Heart right ventricle (tissue), 16 donors: ENCODE measurements around the gene DENND10. TPM values are rescaled to one million over a fixed set of nuclear protein-coding genes. Genes with fewer than 3 reads are reported as not detected.
A peak's percentile ranks its signal among the peaks of the same experiment; 100 is the strongest.

Experiments
- ATAC-seq, 8 donors: fragments of 200-7000 bp; cut with Tn5 transposase; one replicate each; pipeline ENCODE4 v1.9.1; 2020; ENCODE audit warnings: mild to moderate bottlenecking in 8 of 8, moderate library complexity in 8 of 8, moderate number of reproducible peaks in 1 of 8
- DNase-seq, 2 donors: peaks; one replicate each; pipeline ENCODE4 v3.0.0-alpha.2; 2020
- H3K27ac ChIP-seq, 10 donors: fragments of 200-600 bp; sonication (generic) in 2 of 10; one replicate each; pipeline versions ENCODE4 v1.5.0 to v1.8.0; 2020 to 2022; ENCODE audit warnings: mild to moderate bottlenecking in 3 of 10
- H3K27me3 ChIP-seq, 7 donors: fragments of 200-600 bp; one replicate each; pipeline ENCODE4 v1.8.0; 2021 to 2022; ENCODE audit warnings: mild to moderate bottlenecking in 2 of 7
- H3K36me3 ChIP-seq, 9 donors: fragments of 200-600 bp; sonication (generic) in 1 of 9; one replicate each; pipeline versions ENCODE4 v1.5.0 to v1.8.0; 2020 to 2022; ENCODE audit warnings: mild to moderate bottlenecking in 2 of 9
- H3K4me1 ChIP-seq, 9 donors: fragments of 200-600 bp; sonication (generic) in 1 of 9; one replicate each; pipeline versions ENCODE4 v1.5.0 to v1.8.0; 2020 to 2022; ENCODE audit warnings: mild to moderate bottlenecking in 4 of 9
- H3K4me3 ChIP-seq, 10 donors: fragments of 200-600 bp; sonication (generic) in 2 of 10; one replicate each; pipeline versions ENCODE4 v1.5.0 to v1.8.0; 2020 to 2022; ENCODE audit warnings: mild to moderate bottlenecking in 7 of 10, moderate library complexity in 2 of 10
- H3K9me3 ChIP-seq, 11 donors: fragments of 200-600 bp in 10 of 11; sonication (generic) in 2 of 11; one replicate each; pipeline versions ENCODE4 v1.5.0 to v1.8.0; 2013 to 2022; ENCODE audit warnings: mild to moderate bottlenecking in 2 of 11, control low read depth in 1 of 11, moderate library complexity in 1 of 11
- CTCF ChIP-seq, 9 donors: fragments of 200-600 bp; sonication (generic) in 2 of 9; IDR thresholded peaks; one replicate each; pipeline versions ENCODE4 v1.5.0 to v1.8.0; 2021 to 2022; ENCODE audit warnings: antibody characterized with exemption in 9 of 9, mild to moderate bottlenecking in 5 of 9, moderate library complexity in 1 of 9
- WGBS, 2 donors: extraction: QIAGEN DNeasy Blood & Tissue Kit; methylation state at CpG; one replicate each; pipeline ENCODE4 v1.1.7; 2013; ENCODE audit warnings: inconsistent platforms in 1 of 2; 5-methylcytosine and 5-hydroxymethylcytosine counted together
- intact Hi-C, 10 donors: fragments of 100-400 bp; cut with DNase I; formaldehyde crosslinking; loops; one replicate each; pipeline versions ENCODE4 v1.11.1 to v1.14.2; 2022
- polyA plus RNA-seq, 2 donors: library from polyadenylated mRNA; stranded (reverse); fragments of 200-250 nt; gene quantifications; one replicate each; pipeline ENCODE4 v1.2.3, GENCODE V29; 2013
- total RNA-seq, 10 donors: library from RNA; stranded (reverse); fragmentation: NEBNext Ultra II Directional in 3 of 10; extraction: Animal tissue kit (Norgen Biotek cat#: 25700) in 3 of 10; gene quantifications; one replicate each; pipeline versions ENCODE4 v1.2.1 to v1.2.4, GENCODE V29; 2021 to 2023
- donor health status: Arrhythmogenic right ventricular cardiomyopathy.
- donor health status: ischemic (EF 13 %, LVEDD 7.1; RV severe dilation, severe dysfunction).
- donor health status: healthy with polysubstance abuse.
- donor health status: DM: no; HTN: yes; CAD: no.
- donor health status: DM: no; HTN: no; CAD: no.
- donor health status: ischemic (EF 25% LVEDD 6.9; RV normal size, moderate dysfunction).
- donor health status: ischemic (EF 25% LVEDD 5.7; RV mildly dilated, moderate dysfunction).
- donor health status: healthy.
- donor health status: DM: yes; HTN: yes; CAD: no.
- donor health status: Ischemic cardiomyopathy.
- donor health status: ischemic (EF 35%, LVEDD 5.7; RV mildly dilated, moderate dysfunction).
- donor health status: nonischemic (EF 11% LVEDD 7.7; RV severe dilation, severe dysfunction).
- donor health status: DM: yes; HTN: yes; CAD: no.
- donor health status: PGD.
- donor health status: ischemic (EF 29% LVEDD 5.4; RV normal size, mild dysfunction).
- donor health status: nonischemic (EF 23%, LVEDD 6.1; RV moderate dilation, normal function).

DENND10 gene
- total and polyA plus RNA-seq, 12 donors: 10.7 to 28.4 (median 21.9) TPM

- Histone ChIP-seq H3K4me1 (peaks cover 0 to 29% (median 7%) of the 10 kb centered on the region in 9 donors), H3K4me3 (no peak overlapping the region), H3K9me3 (no peaks in the 10 kb centered on the region), H3K27ac (peak overlapping the region in 1 of 10 donors; percentile 63), H3K36me3 (peaks cover 0 to 98% (median 37%) of the 10 kb centered on the region in 9 donors), H3K27me3 (no peaks in the 10 kb centered on the region)
- TF ChIP-seq CTCF (IDR thresholded peaks at IDR 0.05): no peak
- intact Hi-C loops: no loop called here
- WGBS, 2 donors: 77 to 100% methylated on average over 1 of the region's 1 CpG
- ATAC-seq (peak in 1 of 8 donors; percentile 52), DNase-seq (no peak)
Observed at GRCh38 chr10:119119400-119119799, 15.5 kb downstream of the DENND10 start.

- H3K4me1 ChIP-seq: peaks cover 0 to 24% (median 7%) of the 10 kb centered on the region in 9 donors
- ATAC-seq: peak; percentile 34 to 93 (median 80)
- peaks cover 0 to 100% (median 39%) of the 10 kb centered on the region in 9 donors for H3K36me3 ChIP-seq
- no peak overlapping the region for H3K4me3 ChIP-seq
- peak overlapping the region in 9 of 10 donors; percentile 25 to 74 (median 63) for H3K27ac ChIP-seq
- no peaks in the 10 kb centered on the region for H3K27me3 ChIP-seq
- no peak for DNase-seq
- no peaks in the 10 kb centered on the region for H3K9me3 ChIP-seq
- intact Hi-C loops: no loop called here
- TF ChIP-seq CTCF (IDR thresholded peaks at IDR 0.05): no peak
- WGBS, 2 donors: 53 to 68% methylated on average over 4 of the region's 4 CpGs
Observed at GRCh38 chr10:119120413-119120867, 16.5 kb downstream of the DENND10 start.

GRCh38 chr10:119120875-119121274 is 17.0 kb downstream of the DENND10 start:
- peak overlapping the region in 9 of 10 donors; percentile 25 to 74 (median 63) for H3K27ac ChIP-seq

GRCh38 chr10:119125942-119126341 is 22.0 kb downstream of the DENND10 start:
- DNase-seq: no peak
- no peaks in the 10 kb centered on the region for H3K9me3 ChIP-seq
- no peak for TF ChIP-seq CTCF (IDR thresholded peaks at IDR 0.05)
- no peak for ATAC-seq
- 98 to 100% methylated on average over 2 of the region's 2 CpGs for WGBS, 2 donors
- no peak overlapping the region for H3K4me3 ChIP-seq
- no peaks in the 10 kb centered on the region for H3K27me3 ChIP-seq
- H3K4me1 ChIP-seq: peaks cover 0 to 19% (median under 1%) of the 10 kb centered on the region in 9 donors
- peaks cover 0 to 99% (median 32%) of the 10 kb centered on the region in 9 donors for H3K36me3 ChIP-seq
- intact Hi-C loops: no loop called here
- H3K27ac ChIP-seq: no peak overlapping the region

More at GRCh38 chr10:119120875-119121274, 17.0 kb downstream of the DENND10 start:
- intact Hi-C loops: no loop called here
- H3K36me3 ChIP-seq: peaks cover 0 to 100% (median 43%) of the 10 kb centered on the region in 9 donors
- H3K27me3 ChIP-seq: no peaks in the 10 kb centered on the region
- WGBS, 2 donors: 90 to 97% methylated on average over 2 of the region's 2 CpGs
- no peak overlapping the region for H3K4me3 ChIP-seq
- DNase-seq (no peak), ATAC-seq (no peak)
- peaks cover 0 to 21% (median 7%) of the 10 kb centered on the region in 9 donors for H3K4me1 ChIP-seq
- TF ChIP-seq CTCF (IDR thresholded peaks at IDR 0.05): no peak
- no peaks in the 10 kb centered on the region for H3K9me3 ChIP-seq
